Measurements from ENCODE around the gene CFAP410. TPM values are rescaled to one million over a fixed set of nuclear protein-coding genes. Genes with fewer than 3 reads are reported as not detected.
"Not testable (repeated sequence)": the region's sequence is repeated elsewhere in the genome, so short reads cannot be mapped to it uniquely, and the experiment has no call there.

Gene CFAP410
- total RNA-seq, 1 donor: 17.6 TPM

DNA sequence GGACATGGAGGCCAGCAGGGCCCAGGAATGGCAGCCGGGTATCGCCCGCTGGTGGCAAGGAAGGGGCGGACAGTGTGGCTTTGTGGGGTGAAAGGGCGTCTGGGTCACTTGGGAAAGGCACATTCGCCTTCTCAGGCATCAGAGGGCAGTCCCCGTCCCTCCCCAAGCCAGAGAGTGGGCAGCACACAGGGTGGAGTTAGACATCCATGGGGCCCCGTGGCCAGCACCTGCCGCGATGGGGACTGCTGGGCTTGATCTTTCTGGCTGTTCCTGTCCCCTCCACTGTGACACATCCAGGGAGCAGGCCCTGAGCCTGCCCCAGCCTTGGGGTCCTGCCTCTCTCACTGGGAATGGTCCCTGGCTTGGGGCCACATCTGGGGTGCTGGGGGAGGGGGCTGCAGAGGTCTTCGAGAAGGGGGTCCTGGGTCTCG lies 10.2 kb upstream of the CFAP410 start:
- Histone ChIP-seq H3K4me1 (ENCODE audit: insufficient read depth, low read length) (peaks cover 38% of the 10 kb centered on the region), H3K9me3 (ENCODE audit: low read depth, low read length) (no peaks in the 10 kb centered on the region), H3K4me3 (ENCODE audit: low read length) (no peak overlapping the region), H3K27me3 (ENCODE audit: insufficient read depth, low read length) (peaks cover 6% of the 10 kb centered on the region)

DNA sequence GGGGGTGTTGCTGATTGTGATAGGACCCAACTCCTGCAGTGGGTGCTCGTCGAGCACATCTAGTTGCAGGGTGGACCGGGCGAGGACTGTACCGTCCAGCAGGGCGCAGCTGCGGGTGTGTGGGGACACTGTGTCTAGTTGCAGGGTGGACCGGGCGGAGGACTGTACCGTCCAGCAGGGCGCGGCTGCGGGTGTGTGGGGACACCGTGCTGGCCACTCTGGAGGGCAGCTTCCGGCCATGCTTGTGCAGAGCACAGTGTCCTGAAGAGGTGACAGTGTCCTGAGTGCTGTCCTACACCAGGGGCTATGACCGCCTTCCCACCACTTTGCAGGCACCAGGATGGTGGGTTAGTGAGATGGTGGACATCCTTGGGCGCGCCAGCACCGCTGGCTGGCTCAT lies 9.7 kb upstream of the CFAP410 start:
- no peaks in the 10 kb centered on the region for H3K9me3 ChIP-seq (ENCODE audit: low read depth, low read length)
- H3K27me3 ChIP-seq (ENCODE audit: insufficient read depth, low read length): peaks cover 6% of the 10 kb centered on the region
- no peak overlapping the region for H3K4me3 ChIP-seq (ENCODE audit: low read length)
- H3K4me1 ChIP-seq (ENCODE audit: insufficient read depth, low read length): peaks cover 32% of the 10 kb centered on the region

DNA sequence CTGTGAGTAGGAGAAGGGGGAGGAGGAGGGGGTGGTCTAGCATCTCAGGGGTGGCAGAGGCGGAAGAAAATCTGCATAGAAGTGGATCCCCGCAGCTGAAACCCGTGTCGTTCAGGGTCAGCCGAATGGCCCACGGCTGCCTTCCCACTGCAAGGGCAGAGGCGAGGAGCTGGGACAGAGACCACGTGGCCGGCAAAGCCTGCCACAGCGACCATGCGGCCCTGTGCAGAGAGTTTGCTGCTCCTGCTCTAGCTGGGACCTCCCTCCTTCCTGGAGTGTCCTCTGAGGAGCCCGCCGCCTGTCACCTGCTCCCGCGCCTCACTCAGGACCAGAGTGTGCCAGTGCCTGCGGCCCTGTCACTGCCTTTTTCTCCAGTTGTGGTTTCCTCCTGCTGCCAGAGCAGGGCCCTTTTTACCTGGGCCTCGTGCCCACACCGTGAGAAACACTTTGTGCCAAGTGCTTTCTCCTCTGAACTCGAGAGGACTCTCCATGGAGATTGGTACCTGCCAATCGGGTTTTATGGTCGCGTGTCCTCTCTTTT lies 8.8 kb upstream of the CFAP410 start:
- Histone ChIP-seq H3K4me1 (ENCODE audit: insufficient read depth, low read length) (peaks cover 24% of the 10 kb centered on the region), H3K4me3 (ENCODE audit: low read length) (no peak overlapping the region), H3K9me3 (ENCODE audit: low read depth, low read length) (no peaks in the 10 kb centered on the region), H3K27me3 (ENCODE audit: insufficient read depth, low read length) (peaks cover 6% of the 10 kb centered on the region)

DNA sequence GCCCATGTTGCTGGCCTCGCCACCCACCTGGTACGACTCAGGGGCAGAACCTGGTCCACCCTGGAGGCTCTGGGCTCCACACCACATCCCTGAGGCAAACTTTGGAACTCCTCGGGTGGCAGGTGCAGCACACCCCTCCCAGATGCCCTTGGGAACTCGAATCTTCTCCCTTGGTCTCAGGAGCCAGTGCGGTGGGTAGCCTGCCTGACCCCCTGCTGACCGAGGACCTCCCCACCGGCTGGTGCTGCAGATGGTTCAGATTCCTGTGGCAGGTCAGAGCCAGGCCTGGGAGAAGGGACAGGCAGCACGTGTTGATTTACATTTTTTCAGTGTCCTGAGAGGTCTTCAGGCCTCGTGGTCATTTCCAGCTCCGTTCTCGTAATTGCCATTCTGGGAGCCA lies 6.3 kb upstream of the CFAP410 start:
- H3K27me3 ChIP-seq (ENCODE audit: insufficient read depth, low read length): peaks cover 6% of the 10 kb centered on the region
- H3K9me3 ChIP-seq (ENCODE audit: low read depth, low read length): no peaks in the 10 kb centered on the region
- H3K4me1 ChIP-seq (ENCODE audit: insufficient read depth, low read length): peaks cover 2% of the 10 kb centered on the region
- no peak overlapping the region for H3K4me3 ChIP-seq (ENCODE audit: low read length)

DNA sequence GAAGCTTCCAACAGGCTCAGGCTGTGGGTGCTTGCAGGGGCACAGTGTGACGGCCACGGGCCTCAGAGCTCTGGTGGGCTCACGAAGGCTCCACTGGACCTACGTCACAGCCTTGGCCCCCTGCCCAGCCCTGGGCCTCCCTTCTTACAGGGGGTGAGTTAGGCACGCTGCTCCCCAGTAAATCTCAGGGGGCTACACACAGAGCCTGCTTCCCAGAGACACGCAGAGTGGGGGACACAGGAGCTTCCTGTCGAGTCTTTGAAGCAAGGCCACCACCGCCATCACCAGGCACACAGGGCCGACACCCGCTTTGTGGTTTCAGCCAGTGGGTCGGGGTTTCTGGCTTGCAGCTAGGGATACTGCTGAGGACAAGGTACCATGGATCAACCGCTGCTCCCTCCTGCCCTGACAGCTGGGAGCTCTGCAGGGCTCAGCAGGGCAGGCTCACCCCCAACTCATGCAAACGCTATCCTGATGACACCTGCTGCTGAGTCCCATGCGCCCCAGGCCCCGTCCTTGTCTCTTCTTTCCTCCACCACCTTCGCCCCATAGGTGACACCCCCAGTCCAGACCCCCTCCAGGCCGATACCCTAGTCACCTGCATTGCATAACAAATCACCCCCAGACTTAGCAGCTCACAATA lies 5.5 kb upstream of the CFAP410 start:
- peaks cover 10% of the 10 kb centered on the region for H3K4me1 ChIP-seq (ENCODE audit: insufficient read depth, low read length)
- no peak overlapping the region for H3K4me3 ChIP-seq (ENCODE audit: low read length)
- peaks cover 4% of the 10 kb centered on the region for H3K27me3 ChIP-seq (ENCODE audit: insufficient read depth, low read length)
- H3K9me3 ChIP-seq (ENCODE audit: low read depth, low read length): no peaks in the 10 kb centered on the region

DNA sequence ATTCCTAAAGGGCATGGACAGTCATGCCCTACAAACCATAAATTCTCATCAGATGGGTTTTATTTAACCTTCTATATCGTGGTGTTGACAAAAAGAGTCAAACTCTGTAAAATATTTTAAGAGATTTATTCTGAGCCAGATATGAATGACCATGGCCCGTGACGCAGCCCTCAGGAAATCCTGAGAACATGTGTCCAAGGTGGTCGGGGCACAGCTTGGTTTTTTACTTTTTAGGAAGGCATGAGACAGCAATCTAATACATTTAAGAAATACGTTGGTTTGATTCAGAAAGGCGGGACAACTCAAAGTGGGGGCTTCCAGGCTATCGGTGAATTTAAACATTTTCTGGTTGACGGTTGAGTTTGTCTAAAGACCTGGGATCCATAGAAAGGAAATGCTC lies 3.8 kb upstream of the CFAP410 start:
- not testable (repeated sequence) for H3K4me3 ChIP-seq (ENCODE audit: low read length); H3K9me3 ChIP-seq (ENCODE audit: low read depth, low read length); H3K27me3 ChIP-seq (ENCODE audit: insufficient read depth, low read length)
- peaks cover 17% of the 10 kb centered on the region for H3K4me1 ChIP-seq (ENCODE audit: insufficient read depth, low read length)

DNA sequence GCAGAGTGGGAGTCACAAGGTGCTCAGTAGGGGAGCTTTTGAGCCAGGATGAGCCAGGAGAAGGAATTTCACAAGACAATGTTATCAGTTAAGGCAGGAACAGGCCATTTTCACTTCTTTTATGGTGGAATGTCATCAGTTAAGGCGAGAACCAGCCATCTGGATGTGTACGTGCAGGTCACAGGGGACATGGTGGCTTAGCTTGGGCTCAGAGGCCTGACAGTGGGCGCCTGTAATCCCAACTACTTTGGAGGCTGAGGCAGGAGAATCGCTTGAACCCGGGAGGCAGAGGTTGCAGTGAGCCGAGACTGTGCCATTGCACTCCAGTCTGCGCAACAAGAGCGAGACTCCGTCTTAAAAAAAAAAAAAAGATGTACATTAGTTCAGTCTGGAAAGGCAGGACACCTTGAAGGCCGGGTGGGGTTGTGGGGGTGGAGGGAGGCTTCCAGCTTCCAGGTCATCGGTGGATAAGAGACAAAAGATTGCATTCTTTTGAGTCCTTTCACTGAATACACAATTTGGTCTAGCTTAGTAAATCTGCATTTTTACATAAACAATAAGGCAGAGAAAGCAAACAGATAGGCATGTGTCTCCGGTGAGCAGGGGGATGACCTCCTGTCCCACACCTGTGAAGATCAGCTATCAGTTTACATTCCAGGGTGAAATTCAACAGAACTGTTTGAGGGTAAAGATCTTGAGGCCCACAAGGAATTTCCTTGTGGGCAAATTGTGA lies 2.7 kb upstream of the CFAP410 start:
- not testable (repeated sequence) for H3K27me3 ChIP-seq (ENCODE audit: insufficient read depth, low read length); H3K4me3 ChIP-seq (ENCODE audit: low read length); H3K9me3 ChIP-seq (ENCODE audit: low read depth, low read length)
- peaks cover 18% of the 10 kb centered on the region for H3K4me1 ChIP-seq (ENCODE audit: insufficient read depth, low read length)

DNA sequence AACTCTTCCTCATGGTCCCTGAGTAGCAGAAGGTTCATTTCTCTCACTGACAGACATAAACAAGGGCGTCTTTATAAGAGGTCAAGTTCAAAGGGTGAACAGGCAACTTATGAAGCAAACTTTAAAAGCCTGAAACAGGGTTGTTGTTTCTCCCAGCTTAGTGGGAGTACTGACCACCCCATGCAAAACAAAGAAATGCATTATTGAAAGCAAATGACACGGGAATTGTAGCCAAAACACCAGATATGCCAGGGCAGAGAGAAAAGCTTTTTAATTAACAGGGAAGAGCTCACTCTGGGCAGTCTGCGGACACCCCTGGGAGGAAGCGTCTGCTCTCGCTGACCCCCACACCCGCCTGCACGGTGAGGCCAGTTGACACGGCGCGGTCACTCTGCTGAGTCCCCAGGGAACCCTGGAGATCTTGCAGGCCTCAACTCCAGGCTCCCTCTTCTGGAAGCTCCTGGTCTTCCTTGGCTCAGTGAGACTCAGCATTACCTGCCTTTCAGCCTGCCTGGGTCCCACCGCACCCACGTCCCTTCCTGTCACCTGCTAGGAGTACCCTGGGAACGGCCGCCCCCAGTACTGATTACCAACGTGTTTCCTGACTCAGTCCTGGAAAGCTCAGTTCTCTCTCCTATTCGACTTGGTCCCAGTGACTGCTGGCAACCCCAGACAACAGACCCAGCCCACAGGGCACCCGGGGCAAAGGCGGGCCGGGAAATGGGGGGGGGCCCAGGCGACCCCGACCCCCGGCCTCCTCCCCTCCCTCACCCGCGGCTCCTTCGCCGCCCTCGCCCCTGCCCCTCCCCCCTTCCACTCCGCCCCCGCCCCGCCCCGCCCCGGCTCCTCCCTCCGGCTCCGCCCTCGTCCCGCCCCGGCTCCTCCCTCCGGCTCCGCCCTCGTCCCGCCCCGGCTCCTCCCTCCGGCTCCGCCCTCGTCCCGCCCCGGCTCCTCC lies 972 bp downstream of the CFAP410 start:
- H3K9me3 ChIP-seq (ENCODE audit: low read depth, low read length): no peaks in the 10 kb centered on the region
- H3K4me1 ChIP-seq (ENCODE audit: insufficient read depth, low read length): peaks cover 18% of the 10 kb centered on the region
- H3K27me3 ChIP-seq (ENCODE audit: insufficient read depth, low read length): no peaks in the 10 kb centered on the region
- no peak overlapping the region for H3K4me3 ChIP-seq (ENCODE audit: low read length)

DNA sequence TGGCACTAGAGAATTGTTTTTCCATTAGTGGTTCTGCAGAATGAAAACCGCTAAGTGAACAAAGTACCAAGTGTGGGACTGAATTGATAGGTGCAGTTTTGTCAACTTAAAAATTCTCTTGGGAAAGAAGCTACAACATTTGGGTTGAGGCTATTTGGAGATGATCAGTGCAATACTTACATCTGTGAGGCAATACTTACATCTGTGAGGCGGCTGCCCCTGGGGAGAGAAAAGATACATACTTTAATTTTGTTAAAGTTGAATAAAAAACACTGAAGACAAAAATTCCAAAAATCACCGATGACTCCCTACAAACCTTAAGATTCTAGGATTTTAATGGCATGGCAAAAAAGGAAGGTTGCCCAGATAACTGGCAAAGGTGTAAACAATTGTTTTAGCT lies 1.7 kb downstream of the CFAP410 start:
- no peaks in the 10 kb centered on the region for H3K27me3 ChIP-seq (ENCODE audit: insufficient read depth, low read length)
- H3K9me3 ChIP-seq (ENCODE audit: low read depth, low read length): no peaks in the 10 kb centered on the region
- no peak overlapping the region for H3K4me3 ChIP-seq (ENCODE audit: low read length)
- peaks cover 18% of the 10 kb centered on the region for H3K4me1 ChIP-seq (ENCODE audit: insufficient read depth, low read length)

DNA sequence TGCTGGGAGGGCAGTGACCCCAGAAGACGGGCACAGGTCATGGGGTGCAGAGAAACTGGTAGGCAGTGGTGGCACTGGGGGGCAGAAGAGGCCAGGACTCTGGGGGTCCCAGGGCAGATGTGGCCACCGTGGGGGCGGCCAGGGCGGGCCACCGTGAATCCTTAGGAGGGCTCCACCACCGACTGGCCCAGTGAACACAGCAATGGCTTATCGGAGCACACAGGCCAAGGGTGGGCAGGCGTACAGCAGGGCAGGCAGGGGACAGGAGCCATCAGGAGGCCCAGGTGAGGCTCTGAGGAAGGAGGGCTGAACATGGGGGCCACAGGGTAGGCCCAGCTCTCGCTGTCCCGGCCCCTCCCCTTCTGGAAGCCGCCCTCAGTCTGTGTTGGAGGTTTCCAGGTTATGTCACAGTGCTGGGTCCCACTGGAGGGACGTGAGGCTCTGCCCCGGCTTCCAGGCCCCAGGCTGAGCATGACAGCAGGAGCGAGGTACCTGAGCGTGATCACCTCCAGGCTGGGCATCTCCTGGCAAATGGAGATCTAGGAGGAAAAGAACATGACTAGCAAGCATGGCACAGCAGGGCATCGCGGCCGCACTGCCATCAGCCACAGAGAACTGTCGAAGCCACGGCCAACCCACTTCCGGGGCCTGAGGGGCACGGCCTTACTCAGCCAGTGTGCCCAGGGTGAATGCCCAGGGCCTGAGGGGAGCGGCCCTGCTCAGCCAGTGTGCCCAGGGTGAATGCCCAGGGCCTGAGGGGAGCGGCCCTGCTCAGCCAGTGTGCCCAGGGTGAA lies 3.7 kb downstream of the CFAP410 start:
- Histone ChIP-seq H3K9me3 (ENCODE audit: low read depth, low read length) (no peaks in the 10 kb centered on the region), H3K4me3 (ENCODE audit: low read length) (no peak overlapping the region), H3K4me1 (ENCODE audit: insufficient read depth, low read length) (peaks cover 16% of the 10 kb centered on the region), H3K27me3 (ENCODE audit: insufficient read depth, low read length) (no peaks in the 10 kb centered on the region)

DNA sequence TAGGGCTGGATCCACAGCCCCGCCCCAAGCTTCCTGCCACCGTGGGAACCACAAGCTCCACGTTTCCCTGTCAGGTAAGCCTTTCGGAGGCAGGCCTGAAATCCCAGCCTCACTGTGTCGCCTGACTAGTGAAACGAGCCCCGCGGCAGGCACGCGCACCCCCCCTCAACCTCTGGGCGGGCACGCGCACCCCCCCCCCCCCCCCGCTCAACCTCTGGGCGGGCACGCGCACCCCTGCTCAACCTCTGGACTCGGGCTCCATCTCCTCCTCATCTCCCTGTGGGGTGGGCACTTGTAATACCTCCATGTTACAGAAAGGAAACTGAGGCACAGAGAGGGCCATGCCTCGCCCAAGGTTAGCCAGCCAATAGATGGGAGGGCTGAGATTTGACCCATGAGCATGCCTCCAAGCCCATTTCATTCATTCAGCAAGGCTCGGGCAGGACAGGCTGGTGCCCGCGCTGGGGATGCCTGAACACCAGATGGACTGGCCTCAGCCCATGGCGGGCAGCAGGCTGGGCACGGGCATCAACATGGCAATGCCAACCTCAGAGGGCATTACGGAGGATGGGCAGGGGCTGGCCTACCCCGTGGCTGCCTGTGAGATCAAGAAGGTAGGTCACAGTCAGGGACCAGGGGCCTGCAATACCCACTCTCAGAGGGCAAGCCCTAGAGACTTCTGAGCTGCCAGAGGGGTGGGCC lies 4.7 kb downstream of the CFAP410 start:
- H3K9me3 ChIP-seq (ENCODE audit: low read depth, low read length): no peaks in the 10 kb centered on the region
- H3K4me3 ChIP-seq (ENCODE audit: low read length): no peak overlapping the region
- peaks cover 6% of the 10 kb centered on the region for H3K4me1 ChIP-seq (ENCODE audit: insufficient read depth, low read length)
- H3K27me3 ChIP-seq (ENCODE audit: insufficient read depth, low read length): no peaks in the 10 kb centered on the region

DNA sequence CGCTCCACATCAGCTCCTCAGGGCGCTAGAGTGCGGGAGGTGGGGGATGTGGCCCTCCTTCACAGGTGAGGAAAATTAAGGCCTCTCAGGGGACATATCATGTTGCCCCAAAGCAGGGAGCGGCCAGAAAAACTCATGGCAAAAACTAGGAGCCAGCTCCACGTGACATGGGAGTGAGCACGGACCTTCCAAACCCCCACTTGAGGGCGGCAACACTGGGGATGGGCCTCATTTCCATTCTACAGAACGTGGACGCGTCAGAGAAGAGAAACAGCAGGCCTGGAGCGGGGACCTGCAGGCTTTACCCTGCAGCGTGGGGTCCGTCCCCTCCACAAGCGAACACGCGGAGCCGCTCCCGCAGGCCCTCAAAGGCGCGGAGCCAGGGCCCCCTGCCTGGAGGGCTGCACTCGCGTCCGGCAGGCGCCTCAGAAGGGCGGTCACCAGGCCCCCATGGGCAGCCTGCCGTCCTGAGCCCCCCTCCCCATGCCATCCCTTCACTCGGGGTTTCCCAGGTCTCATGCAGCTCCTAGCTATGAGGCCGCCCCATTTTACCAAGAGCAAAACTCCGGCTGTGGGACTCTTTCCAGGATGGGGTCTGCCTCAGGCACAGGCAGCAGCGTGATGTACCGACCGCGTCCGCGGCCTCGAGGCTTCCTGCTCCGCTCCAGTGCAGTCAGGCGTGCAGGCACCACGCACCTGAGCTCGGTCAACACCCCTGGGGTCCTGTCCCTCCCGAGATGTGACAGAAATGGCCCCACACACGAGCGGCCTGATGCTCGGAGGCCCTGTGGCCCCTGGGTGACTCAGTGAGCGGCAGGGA lies 5.5 kb downstream of the CFAP410 start:
- H3K9me3 ChIP-seq (ENCODE audit: low read depth, low read length): no peaks in the 10 kb centered on the region
- H3K4me3 ChIP-seq (ENCODE audit: low read length): no peak overlapping the region
- H3K27me3 ChIP-seq (ENCODE audit: insufficient read depth, low read length): no peaks in the 10 kb centered on the region
- peaks cover 5% of the 10 kb centered on the region for H3K4me1 ChIP-seq (ENCODE audit: insufficient read depth, low read length)

DNA sequence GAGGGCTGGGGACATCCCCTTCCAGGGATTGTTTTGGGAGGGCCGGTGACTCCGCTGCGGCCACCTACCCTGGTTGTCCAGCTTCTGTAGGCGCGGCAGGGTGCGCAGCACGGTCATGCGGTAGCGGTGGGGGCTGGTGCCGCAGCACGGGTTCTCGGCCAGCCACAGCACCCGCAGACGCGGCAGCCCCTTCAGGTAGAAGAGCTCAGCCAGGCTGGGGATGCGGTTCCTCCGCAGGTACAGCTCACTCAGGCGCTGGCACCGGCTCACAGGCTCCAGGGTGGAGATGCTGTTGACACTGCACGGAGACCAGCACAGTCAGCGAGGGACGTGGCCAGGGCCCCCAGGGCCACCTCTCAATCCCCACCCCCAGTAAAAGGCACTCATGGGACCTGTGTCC lies 6.2 kb downstream of the CFAP410 start:
- H3K4me1 ChIP-seq (ENCODE audit: insufficient read depth, low read length): peaks cover under 1% of the 10 kb centered on the region
- no peaks in the 10 kb centered on the region for H3K27me3 ChIP-seq (ENCODE audit: insufficient read depth, low read length)
- no peak overlapping the region for H3K4me3 ChIP-seq (ENCODE audit: low read length)
- no peaks in the 10 kb centered on the region for H3K9me3 ChIP-seq (ENCODE audit: low read depth, low read length)

All from mononuclear cell (primary cell).